Hematopoietic multipotent progenitor cell treated with erythropoietin and hydrocortisone succinate and interleukin-3 and kit ligand, for 8 days (in vitro differentiated cells): ENCODE data around the gene C1orf216.
"Not testable (repeated sequence)": the region's sequence is repeated elsewhere in the genome, so short reads cannot be mapped to it uniquely, and the experiment has no call there.

Source experiments
- DNase-seq: peaks from one replicate; pipeline ENCODE4 v3.0.0-alpha.2; 2015

The C1orf216 gene

DNA sequence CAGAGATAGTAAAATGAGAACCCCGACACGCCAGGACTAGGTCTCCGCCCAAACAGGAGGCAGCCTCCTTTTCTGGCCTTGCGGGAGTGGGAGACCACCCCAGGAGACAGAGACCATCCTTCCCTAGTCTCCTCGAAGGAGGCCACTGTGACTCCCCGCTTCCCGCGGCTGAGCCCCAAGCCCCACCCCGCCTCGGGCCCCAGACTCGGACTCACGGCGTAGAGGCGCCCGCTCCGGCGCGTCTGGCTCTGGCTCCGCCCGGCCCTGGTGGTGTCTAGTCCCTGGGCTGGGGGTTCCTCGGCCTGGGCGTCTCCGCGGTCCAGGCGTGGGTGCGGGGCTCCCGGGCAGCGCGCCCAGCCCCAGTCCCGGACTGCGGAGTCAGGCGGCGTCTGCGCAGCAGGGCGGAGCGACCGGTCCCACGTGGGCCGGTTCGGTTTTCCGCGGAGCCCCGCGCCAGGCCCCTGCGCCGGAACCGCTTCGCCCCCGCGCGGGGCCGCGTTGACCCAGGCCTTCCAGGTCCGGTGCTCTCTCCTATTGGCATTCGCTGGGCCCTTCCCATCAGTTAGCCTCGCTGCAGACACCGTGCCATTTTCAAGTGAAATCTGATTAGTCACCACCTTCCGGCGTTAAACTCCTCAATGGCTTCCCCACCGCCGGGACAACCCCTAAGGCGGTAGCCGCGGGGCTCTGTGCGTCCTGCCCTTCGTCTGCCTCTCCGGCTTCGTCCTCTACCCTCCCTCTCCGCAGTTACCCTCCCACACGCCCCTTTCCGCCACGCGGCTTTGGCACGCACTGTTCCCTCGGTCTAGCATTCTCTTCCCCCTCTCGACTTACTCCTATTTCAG lies at the start of gene C1orf216:
Gene C1orf216 (minus strand): TSS at position 393 of the 845 bp plus-strand sequence. CDS start 2,563 bp downstream, outside the sequence.
- DNase-seq = peak; percentile 68

DNA sequence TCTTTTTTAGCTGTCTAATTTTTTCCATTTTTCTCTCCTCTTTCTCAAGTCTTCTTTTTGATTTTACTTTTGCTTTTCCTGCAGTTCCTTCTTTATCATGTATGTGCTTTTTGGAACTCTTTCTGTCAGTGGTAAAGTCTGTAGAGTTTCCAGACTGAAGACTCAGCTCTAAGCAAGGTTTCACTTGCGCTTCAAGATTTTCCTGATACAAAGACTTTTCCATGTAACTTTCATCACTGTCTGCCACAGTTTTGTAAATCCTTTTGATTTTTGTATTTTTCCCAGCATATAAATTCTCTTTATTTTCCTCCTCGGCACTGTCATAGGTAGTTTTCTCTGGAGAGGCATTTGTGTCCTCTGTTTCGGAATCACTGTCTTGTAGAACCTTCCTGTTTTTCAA lies 45.6 kb upstream of the C1orf216 start:
- DNase-seq = no peak

GRCh38 chr1:35763201-35763600 lies 44.5 kb upstream of the C1orf216 start:
- no peak for DNase-seq

DNA sequence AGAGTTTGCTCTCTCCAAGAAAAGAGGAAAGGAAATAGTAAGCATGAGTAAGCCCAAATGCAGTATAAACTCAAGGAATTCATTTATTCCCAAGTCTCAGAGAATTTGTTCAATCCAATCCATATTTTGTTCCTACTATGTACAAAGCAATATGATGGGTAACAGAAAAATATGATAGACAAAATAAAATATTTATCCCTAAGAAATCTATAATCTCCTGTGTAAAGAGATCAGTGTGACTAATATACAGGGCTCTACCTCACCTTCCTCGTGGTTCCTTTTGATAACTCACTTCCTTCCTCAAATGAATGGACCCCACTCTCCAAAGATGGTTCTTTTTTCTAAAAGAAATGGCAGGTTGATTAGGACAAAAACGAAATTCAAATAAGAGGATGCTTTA lies 43.5 kb upstream of the C1orf216 start:
- DNase-seq = no peak

DNA sequence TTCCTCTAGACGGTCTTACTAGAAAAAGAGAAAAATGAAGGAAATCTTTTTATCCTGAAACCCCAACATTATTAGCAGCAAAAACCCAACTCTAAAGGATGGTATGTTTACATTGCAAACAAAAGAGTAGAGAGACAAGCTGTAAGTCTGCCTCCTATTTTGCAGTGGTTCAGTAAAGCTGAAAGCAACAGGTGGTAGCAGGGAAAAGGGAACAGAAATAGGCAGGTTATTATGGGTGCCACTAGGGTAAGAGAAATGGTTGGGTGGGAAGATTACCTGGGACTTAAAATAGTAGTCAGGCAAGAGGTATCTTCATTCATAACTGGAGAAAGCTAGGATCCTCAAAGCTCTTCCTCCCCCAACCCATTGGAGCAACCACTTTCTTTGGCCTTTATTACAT lies 37.4 kb upstream of the C1orf216 start:
- no peak for DNase-seq

- no peak for DNase-seq
Observed at GRCh38 chr1:35753626-35754260, 35.1 kb upstream of the C1orf216 start.

DNA sequence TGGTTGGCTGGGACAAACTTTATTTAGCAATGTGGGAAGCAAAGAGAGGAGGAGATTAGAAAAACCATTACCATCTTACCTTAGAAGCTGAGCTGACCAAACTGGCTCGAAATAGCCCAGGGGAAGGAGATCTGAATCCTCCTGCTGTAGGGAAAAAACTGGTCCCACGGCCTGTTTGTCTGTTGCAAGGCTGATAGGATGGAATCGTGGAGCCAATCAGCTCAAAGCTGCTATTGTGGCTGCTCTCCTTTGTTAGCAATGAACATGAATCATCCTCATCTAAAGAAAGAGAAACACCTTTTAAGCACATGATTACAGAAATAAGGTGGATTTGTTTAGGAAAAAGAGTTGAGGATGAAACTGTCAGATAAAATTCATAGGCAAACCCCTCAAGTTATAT lies 29.6 kb upstream of the C1orf216 start:
- DNase-seq = no peak

DNA sequence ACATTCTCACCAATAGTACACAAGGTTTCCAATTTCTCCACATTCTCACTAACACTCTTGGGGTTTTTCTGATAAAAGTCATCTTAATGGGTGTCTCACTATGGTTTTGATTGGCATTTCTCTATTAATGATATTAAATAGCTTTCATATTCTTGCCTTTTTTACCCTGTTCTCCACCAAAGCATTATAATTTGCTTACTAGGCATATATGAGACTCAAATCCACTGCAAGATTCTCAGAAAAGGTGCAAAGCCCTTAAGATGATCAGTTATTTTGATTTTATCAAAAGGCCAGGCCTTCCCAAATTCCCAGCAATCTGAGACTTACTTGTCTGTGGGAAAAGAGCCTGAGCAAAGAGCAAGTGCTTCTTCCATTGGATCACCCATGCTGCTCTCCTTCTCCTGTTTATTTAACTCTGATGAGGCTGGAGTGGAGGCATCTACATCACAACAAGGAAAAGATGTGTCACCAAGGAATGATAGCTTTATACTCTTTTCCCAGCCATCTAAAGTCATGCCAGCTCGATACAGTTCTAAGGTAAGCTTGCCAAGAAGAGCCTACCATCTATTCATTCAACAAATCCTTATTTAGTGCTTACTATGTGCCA lies 26.5 kb upstream of the C1orf216 start:
- no peak for DNase-seq

DNA sequence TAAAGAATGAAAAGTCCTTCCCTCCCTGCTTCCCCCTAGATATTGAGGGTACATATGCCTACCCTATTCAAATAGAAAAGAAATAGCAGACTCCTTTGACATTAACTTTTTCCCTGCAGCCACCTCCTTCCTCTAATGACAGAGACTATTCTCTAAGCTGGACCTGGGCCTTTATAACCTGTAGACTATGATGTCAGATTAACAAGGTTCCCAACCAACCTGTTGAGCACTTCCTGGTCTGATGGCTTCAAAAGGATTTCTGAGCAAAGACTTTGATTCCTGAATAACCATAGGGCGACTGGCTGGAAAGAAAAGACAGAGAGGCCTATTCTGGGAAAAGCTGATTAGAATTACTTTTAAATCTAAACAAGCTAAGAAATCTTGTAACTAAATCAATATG lies 18.4 kb upstream of the C1orf216 start:
- no peak for DNase-seq

DNA sequence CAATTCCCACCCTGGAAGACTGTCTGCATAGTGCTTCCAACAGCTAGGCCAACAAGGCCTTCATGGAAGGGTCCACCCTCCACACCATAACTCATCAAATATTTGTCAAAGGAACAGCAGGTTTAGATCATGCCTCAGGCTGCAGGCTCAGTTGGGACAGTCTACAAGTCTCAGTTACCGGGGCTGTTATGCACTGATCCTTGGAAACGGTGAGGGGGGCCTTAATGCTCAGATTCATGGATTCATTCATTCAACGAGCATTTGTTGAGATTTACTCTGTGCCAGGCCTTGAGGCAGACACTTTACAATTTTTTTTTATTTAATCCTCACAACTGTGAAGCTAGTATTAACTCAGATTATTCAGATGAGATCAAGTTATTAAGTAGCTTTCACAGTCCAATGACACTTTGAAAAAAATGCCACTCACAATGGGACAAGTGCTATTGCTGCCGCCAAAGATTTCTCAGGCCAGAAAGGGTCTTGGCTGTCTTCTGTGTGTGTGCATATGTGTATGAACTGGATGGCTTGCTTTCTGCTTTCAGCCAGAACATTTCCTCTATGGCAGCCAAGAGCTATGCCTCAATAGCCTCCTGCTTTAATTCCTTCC lies 8.9 kb upstream of the C1orf216 start:
- DNase-seq = no peak

- DNase-seq = peak; percentile 65
Observed at GRCh38 chr1:35726450-35727433, 8.1 kb upstream of the C1orf216 start.

DNA sequence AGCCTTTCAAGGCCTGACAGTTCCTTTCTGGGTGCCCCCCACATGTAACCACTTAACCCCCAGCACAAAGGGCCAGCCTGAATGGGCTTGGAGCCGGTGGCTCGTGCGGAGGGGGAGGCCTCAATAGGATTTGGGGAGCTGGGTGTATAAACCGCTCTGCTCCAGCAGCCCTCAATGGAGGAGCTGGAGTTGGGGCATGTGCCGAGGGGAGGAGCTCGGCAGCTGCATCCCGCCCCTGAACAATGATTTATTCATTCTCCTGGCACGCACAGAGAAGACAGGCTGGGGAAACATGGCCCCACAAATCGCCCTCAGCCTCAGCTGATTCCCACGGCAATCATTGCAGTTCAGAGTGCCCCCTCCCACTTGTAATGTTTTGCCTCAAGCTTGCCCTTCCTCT lies 6.9 kb upstream of the C1orf216 start:
- no peak for DNase-seq

GRCh38 chr1:35717911-35718476 lies 690 bp downstream of the C1orf216 start:
- peak; percentile 84 for DNase-seq

GRCh38 chr1:35715568-35716002 lies 3.1 kb downstream of the C1orf216 start:
- DNase-seq = peak; percentile 87

GRCh38 chr1:35714921-35715567 lies 3.6 kb downstream of the C1orf216 start:
- no peak for DNase-seq

GRCh38 chr1:35711098-35711497 lies 7.6 kb downstream of the C1orf216 start:
- not testable (repeated sequence) for DNase-seq

DNA sequence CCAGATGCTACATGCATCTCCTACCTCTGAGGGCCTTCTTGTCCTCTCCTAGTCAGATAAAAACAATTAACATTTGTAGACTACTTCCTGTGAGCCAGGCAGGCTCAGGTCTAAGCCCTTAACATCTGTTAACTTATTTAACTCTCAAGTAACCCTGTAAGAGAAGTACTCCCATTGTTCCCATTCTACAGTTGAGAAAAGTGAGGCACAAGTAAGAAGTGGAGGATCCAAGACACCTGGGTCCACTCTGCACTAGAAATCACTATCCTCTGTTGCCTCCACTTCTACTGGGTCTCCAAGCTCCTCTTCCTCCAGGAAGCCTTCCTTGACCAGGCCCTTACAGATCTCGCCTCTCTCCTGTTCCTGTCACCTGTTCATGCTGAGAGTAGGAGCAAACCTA lies 9.7 kb downstream of the C1orf216 start:
- no peak for DNase-seq

DNA sequence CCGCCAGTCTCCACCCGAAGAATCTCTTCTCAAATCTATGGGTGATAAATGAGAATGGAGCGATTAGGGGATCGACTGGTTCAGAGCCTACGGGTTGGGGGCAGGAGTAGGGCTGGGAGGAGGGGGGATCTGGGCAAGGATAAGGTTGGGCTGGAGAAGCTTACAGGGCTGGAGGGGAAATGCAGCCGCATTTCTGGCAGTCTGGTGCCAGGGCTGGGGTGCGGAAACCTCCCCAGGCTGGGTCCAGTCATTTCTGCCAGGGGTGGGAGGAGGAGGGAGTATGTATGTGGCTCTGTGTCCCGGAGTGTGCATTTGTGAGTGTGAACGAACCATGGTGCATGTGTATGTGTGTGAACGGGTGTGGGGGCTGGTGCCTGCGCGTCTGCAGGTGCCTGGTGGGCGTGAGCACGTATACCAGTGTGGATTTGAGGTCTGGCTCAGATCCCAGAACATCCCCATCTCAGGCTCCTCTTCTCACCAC lies 10.2 kb downstream of the C1orf216 start:
- no peak for DNase-seq

DNA sequence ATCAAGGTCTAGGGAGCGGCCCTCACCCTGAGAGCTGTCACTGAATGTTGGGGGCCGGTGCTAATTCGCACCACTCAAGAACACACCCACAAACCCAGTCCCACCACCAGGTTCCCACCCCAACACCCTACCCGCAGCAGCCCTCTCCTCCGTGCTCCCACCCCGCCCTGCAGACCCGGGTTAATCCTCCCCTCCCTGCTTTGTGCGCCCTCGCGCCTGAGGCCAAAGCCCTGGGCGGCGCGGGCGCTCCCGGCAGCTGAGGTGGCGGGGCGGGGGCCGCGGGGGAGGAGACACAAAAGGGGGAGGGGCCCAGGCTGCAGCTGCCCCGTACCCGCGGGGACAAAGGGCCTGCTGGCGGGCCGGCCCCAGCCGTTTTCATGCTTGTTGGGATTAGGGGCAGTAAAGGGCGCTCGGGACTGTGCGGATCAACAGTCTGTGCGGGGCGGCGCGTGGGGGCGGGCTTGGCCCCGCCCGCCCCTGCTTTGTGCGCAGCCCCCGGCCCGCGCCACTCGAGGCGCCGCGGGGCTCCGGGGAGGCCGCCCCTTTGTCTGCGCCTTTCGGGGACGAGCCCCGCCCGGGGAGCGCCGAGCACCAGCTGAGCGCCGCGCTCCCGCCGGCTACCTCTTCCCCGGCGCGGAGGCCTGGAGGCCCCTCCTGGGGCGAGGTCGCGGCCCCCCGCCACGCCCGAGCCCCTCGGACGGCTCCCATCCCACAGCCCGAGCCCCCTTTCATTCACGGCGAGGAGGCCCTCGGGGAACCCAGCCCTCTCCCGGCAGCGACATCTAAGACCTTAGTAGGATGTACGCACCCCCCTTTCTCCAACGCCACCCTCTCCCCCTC lies 10.9 kb downstream of the C1orf216 start:
- no peak for DNase-seq
